ENCODE data around the gene C17orf113.

Gene C17orf113

DNA sequence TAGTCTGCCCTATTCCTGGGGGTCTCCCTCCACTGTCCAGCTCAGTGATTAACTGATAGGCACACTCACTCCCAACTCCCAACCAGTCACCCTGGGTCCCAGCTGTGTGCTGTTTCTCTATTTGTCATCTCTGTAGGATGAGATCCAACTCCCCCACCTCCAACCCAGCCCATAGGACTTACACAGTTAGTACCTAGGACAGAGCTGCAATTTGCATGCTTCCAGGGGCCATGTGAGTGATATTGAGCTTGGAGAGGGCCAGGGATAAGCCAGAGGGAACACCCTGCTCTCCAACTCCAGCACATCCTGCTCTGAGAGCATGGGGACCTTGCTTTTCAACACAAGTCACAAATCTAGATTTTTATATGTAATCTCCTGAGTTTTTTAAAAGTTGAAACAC lies 8.8 kb downstream of the C17orf113 start:
- DNase-seq: no peak

DNA sequence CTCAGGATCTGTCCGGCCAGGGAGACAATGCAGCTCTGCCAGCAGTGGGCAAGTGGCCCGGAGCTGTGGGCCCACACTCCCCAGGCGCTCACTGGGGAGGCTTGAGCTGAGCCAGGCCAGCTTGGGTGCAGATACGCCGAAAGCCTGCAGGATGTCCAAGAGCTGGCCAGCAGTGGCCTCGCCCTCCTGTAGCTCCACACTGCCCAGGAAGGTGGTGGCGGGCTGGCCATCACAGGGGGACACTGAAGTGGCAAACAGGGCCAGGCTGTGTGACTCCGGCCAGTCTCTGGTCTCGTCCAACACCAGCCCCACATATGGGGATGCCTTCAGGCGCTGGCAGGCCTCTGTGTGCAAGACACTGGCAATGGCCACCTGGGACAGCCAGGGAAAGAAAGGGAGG lies 9.6 kb downstream of the C17orf113 start:
- DNase-seq: no peak

DNA sequence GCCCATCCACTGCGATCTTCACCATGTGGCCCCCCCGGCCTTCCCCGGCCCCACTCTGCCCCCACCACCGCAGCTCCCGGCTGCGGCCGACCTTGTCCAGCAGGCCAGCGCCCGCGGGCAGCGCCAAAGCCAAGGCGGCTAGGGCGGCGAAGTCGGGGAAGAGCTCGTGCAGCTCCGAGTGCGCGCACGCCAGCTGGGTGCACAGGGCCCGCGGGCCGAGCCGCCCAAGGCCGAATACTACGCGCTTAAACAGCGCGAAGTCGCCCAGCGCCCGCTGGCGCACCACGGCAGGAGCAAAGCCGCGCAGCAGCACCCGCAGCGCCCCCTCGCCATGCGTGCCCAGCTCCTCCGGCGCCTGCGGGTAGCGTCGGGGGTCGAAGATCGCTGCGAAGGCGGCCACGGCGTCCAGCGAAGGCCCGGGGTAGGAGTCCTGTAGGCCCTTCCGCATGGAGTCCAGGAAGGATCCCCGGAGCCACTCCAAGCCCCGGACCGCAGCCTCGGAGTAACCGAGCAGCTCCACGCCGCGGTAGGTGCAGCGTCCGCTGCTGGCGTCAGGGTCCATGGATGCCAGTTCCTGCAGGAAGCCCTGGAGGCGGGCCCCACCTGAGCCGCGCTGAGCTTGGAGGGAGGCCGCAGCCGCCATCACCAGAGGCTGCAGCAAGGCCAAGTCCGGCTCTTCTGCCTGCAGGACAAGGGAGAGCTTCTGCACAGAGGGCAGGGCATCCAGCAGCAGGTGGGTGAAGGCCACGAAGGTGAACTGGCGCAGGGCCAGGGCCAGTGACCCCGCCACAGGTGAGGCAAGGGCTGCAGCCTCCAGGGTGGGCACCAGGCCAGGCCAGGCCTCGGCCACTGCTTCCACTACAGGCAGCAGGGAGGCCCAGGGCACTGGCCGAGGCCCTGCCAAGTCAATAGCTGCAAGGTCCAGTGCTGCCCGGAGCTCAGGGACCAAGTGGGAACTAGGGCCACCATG lies 10.3 kb downstream of the C17orf113 start:
- DNase-seq: no peak

DNA sequence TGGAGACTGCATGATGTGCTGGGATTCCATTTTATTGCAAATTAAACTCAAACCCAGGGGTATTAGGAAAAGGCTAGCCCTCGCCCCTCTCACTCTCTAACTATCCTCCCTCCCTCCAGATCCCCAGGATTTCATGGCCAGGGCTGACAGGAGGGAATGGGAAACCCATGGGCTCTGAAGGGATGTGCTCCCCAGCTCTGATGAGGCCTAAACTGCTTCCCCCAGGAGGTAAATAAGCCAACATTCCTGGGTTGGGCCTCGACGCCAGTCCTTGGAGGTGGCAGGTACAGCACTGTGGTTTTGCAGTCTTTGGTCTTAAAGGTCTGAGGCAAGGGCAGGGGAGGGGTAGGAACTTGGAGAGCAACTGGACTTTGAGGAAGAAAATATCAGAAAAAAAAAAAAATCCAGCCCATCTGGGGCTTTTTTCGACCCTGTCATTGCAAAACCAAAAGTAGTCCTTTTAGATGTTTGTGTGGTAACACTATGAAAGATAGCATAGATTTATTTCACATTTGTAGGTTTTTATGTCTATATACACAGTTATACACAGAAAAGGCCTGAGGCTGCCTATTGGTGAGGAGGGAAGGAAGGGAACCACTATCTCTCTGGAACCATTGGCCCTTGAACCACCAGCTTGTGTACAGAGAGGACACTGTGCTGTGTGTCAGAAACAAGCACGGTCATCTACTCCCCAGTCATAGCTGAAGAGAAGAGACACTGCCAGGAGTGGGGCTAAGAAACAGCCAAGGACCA lies 12.0 kb downstream of the C17orf113 start:
- DNase-seq: no peak

DNA sequence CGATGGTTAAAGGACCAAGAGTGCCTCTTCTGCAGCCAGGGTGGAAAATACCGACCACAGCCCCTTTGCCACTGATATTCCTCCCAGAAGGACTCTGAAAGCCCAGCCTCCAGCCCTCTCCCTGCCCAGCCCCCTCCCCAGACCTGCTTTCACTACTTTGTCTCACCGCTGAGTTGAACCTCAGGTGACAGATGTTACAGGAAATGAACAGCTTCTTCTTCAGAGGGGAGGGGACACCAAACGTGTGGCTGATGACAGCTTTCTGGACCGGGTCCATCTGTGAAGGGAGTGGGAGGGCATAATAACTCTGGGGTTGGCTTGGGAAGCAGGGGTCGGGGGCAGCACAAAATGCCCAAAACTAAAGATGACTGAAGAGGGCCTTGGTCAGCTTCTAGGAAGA lies 16.3 kb downstream of the C17orf113 start:
- no peak for DNase-seq

DNA sequence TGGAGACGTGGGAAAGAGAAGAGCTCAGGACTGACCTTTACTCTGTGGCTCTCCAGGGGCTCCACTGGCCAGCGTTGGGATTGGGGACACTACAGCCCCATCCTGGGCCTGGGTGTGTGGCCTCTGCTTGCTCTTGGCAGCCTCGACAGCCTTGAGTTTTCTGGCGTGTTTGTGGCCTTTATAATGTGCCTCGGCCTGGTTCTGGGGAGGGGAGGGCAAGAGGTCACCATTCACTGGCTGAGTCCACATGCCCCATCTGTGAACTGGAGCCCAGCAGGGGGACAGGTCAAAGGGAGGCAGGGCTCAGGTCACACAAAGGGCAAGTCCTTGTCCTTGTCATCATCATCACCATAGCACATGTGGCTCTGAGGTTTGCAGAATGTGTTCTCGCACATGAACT lies 18.8 kb downstream of the C17orf113 start:
- no peak for DNase-seq

DNA sequence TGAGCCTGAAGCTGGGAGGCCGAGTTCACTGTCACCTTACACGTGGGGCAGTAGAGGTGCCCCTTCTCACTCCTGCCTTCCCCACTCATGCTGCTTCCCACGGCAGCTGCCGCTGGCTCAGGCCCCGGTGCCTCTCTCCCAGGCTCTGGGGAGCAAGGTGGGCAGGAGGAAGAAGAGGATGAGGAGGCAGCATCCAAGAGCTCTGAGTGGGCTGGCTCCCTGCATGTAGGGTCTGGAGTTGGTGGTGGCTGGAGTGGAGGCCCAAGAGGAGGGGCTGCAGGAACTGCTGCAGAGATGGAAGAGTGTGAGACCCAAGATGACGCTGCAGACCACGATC lies 21.6 kb downstream of the C17orf113 start:
- DNase-seq: no peak

DNA sequence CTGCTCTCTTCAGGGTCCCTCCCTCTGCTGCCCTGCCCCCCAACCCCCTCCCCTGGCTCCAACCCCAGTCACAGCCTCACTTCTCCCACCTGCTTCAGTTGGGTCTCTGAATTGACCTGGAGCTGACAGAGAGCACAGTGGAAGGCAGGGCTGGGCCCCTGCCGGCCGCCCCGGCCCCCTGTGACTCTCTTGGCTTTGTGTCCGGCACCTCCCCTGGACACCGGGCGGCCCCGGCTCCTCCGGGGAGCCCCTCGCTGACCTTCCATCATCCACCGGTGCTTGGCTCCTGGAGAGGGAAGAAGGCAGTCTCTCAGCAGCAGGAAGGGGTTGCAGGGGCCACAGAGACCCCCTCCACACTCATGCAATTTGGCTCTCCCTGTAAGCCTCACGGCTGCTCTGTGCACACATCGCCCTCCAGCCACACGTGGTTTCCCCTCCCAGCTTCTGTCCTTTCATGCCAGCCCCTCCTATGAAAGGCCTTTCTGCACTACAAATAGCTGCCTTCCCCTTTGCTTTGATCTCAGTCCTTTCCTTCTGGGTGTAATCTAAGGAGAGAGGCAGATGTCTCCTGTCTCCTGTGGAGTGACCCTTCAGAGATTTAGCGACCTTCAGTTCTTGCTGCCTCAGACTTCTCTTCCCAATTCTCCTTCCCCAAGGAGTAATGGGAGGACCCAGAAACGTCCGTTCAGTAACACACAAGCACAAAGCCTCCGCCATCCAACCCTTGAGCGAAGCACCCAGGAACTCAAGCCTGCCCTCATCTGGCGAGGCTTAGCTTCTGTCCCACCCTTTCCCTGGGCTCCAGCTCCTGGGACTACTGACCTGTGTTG lies 22.2 kb downstream of the C17orf113 start:
- peak in 1 of 2 donors; percentile 41 for DNase-seq

DNA sequence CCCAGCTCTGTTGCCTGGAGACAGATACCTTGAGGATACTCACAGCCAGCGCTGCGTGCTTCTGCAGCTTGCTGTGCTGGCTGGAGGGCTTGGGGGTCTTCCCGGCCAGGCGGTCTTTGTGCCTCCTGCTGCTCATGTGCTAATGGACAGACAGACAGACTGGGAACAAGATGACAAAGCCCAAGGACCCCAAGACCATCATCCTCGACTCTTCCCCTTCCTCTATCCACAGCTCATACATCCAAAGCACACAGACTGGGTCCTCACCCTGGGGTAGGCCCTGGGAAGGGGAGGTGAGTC lies 22.9 kb downstream of the C17orf113 start:
- DNase-seq: no peak

DNA sequence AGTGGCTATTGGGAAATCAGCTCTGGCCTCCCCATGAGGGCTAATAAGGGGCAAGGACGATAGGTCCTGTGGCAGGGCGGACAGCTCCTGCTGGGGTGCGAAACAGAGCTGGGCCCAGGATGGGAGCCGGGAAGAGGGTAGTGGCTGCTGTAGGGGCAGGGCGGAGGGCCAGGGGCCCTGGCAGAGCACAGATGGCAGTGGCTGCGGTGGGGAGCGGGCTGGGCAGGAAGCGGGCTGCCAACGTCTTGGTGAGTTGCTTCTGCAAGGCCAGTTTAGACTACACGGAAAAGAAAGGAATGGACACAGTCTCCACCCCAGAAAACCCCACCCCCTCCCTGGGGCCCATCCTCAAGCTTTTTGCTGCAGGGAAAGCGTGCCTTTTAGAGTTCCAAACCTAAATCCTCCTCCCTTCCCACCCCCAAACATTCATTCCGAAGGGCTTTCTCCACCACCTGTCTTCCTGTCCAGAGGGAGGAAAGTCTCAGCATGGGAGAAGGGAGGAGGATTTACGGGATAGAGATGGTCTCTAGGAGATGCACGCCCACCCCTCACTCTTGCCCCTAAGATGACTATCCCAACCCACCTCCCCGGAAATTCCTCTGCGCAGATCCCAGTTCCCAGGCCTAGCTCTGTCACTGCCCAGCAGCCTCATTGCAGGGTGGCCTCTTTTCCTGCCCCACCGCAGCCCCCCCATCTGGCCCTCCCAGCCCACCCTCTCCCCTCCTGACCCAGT lies 23.4 kb downstream of the C17orf113 start:
- DNase-seq: no peak

DNA sequence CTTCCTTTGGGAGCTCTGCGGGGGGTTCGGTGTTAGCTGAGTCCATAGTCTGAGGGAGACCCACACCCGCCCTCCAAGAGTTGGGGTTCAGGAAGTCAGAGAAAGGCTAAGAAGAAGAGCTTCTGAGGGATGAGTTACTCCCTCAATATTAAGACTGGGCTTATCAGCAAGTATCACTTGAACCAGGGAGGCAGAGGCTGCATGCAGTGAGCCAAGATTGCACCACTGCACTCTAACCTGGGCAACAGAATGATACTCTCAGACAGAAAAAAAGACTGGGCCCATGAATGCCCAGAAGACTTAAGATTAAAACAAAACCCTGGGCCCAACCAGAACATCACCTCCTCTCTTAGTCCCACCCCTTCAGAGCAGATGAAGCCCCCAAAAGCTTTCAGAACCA lies 24.5 kb downstream of the C17orf113 start:
- no peak for DNase-seq

DNA sequence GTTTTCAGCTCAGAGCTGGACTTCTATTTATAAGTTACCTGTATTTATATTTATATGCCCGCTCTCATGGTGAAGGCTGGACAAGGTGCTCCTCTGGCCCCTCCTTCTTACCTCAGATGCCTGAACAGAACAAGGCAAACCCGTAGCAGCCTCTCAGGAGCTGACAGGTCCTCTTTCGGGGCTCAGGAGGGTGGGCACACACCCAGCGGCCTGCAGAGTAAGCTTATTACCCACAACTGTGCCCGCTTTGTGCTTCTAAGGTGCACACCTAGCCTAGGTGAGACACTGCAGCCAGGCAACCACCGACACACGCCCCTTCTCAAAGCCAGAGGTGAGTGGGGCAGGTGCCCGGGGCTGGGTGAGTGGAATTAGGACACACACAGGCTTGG lies 25.2 kb downstream of the C17orf113 start:
- DNase-seq: no peak

DNA sequence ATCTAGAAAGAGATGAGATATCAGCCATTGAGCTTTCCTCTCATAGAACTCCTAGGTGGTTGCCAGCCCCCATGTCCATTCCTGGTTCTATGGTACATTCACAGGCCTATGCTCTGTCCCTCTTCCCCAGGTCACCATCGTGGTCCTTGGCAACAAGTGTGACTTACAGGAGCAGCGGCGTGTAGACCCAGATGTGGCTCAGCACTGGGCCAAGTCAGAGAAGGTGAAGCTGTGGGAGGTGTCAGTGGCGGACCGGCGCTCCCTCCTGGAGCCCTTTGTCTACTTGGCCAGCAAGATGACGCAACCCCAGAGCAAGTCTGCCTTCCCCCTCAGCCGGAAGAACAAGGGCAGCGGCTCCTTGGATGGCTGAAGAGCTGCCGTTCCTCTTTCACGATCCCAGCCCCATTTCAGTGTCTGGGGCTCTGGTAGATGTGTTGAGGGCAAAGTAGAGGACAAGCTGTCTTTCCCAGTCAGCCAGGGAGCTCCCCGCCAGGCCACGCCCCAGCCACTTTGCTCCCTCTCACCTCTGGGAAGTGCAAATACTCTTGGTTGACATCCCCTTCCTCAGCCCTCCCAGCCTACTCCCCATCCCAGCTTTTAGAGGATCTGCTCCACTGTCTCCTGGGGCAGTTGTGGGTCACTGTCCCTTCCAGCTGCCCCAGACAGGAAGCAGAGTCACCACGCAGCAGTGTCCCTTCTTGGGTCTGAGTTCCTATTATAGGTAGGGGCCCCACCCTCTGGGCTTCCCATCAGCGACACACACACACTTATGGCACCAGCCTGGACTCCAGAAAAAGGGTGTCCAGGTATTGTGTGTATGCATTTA lies 26.7 kb downstream of the C17orf113 start:
- DNase-seq: peak; percentile 81 to 89

DNA sequence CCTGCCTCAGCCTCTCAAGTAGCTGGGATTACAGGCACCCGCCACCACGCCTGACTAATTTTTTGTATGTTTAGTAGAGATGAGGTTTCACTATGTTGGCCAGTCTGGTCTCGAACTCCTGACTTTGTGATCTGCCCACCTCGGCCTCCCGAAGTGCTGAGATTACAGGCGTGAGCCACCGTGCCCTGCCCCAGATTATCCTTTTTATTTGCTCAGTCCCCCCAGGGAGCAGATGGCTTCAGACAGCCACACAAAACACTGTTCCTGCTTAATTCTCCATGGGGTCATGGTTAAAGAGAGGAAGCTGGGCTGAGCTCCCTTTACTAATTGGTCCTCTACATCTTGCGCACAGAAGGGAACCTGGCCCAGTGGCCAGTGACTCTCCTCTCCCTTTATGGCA lies 29.6 kb downstream of the C17orf113 start:
- DNase-seq: peak in 1 of 2 donors; percentile 13

DNA sequence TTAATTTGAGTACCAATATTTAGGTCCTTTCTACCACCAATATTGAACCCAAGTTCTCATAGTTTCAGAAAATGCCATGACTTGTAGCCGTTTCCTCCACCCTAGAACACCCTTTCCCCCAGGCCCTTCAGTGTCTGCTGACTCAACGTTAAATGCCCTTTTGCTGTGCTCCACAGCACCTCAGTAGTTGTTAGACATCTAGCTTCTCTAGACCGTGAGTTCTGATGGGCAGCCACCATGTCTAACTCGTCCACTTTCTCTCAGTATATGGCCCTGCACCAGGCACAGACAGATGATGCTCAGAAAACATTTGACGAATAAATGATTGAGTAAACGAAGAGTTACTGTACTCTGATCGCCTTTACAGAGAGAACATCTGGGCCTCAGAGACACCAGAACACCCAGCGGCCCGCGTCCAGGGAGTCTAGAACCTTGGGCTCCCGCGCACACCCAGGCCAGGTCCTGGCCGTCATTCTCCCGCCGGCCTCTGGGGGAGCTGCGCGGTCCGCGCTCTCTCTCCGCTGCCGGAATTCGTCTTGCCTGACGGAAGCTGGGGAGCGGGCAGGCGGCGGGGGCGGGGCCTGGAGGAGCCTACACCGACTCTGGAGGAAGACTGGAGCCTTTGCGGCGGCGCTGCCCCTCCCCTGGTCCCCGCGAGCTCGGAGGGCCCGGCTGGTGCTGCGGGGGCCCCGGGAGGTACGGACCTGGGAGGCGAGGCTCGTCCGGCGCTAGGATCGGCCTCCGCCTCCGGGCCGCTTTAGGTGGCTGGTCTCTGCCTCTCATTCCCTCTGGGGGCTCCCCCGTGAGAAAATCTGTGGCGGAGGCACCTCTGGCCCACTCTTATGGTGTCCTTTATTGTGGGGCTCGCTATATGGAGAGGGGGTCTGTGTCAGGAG lies 30.6 kb downstream of the C17orf113 start, which contains the start of gene NKIRAS2:
NKIRAS2 (plus strand) TSS at position 582 of the 896 bp plus-strand sequence. CDS start 1,488 bp downstream, outside the sequence.
- peak; percentile 92 to 94 for DNase-seq

DNA sequence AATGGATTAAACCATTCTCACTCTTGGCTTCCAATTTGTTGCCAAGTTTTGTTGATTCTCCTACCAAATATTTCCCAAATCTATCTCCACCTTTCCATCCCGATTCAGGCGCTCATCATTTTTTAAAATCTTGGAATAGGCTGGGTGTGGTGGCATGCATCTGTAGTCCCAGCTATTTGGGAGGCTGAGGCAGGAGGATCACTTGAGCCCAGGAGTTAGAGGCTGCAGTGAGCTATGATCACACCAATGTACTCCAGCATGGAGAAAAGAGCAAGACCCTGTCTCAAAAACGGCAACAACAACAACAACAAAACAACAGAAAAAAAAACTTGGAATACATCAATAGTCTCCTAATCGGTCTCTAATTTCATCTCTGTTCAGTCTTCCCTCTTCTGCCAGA lies 31.4 kb downstream of the C17orf113 start:
- DNase-seq: no peak

DNA sequence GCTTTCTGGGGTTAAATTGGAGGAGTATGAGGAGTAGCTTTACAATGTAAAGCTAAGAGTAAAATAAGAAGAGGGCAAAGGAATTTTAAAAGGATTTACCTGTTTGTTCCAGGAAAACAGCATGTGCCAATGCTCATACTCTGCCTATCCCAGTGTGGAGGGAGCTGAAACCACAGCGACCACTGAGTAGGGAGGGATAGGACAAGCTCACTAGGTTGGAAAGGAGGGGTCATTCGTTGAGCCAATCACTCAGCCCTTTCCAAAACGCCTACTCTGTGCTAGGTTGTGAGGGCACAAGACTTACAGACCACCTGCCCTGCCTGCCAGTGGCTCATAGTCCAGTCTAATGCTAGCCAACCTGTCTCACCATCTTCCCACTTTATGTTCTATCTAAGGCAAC lies 32.1 kb downstream of the C17orf113 start:
- DNase-seq: no peak

DNA sequence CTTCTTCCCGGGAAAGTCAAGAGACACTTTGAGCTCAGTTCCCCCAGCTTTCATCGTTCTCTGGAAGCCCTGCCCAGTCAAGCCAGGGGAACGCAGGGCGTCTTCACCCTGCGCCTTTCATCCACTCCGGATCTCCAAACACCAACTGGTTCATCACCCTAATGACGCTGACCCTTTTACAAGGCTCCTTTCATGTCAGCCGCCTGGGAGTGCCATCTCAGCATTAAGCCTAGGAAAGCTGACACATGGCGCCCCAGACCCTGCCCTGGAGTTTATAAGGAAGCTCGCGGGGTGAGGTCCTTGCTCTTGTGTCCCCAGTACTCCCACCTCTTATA lies 32.6 kb downstream of the C17orf113 start:
- peak in 1 of 2 donors; percentile 40 for DNase-seq

DNA sequence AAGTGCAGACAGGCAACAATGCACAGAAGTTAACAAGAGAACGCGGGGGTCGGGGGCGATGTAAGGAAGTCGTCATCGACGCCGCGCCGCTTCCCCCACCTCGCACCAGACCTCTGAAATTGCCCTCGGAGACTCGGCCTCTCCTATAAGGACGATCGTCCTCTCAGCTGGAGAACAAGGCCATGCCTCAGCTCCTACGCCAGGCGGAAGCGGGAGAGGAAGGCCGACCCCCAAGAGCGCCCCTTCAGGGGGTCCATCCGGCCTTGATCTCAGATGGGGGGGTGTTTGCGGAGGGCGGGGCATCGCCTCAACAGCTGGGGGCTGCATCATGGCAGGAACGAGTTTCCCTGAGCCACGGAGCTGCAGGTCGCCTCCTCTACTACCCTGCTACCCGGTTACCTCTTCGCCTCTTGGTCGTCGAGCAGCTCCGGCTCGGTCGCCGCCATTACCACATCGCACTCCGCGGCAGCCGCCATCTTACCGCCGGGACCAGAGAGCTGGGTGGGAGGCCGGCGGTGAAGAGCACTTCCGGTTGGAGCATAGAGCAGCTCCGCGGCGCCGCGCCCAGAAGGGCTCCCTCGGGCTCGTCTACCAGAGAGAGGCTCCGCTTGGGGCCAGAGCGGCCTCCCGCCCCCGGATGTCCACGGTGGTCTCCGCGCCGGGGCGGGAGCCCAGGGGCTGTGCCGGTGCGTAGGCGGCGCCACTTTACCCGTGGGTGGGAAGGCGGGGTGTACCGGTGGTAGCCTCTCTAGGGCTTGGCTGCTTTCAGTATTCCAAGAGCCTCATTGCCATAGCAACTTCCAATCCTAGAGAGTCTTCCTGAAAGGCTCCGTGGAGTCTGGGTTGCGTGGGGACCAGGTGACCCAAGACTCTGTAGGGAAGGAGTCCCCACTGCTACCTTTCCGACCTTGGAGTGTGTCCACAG lies 33.2 kb downstream of the C17orf113 start, which contains the start of gene DNAJC7:
DNAJC7 (minus strand) TSS at position 499 of the 925 bp plus-strand sequence; CDS start at position 476, 23 bp downstream.
- DNase-seq: peak; percentile 88 to 93
